Mesothelial cell of epicardium (in vitro differentiated cells): ENCODE measurements around the gene HHIPL1. TPM values are rescaled to one million over a fixed set of nuclear protein-coding genes. Genes with fewer than 3 reads are reported as not detected.
A peak's percentile ranks its signal among the peaks of the same experiment; 100 is the strongest.

ENCODE experiments used
- DNase-seq, 2 experiments: peaks; one replicate each; pipeline ENCODE4 v3.0.0; 2021; ENCODE audit warnings: low spot score in 2 of 2; ENCODE audit not compliant: unreplicated experiment in 2 of 2
- H3K27ac Mint-ChIP-seq: 2 replicates; pipeline ENCODE4 v1.8.0; 2021; ENCODE audit warnings: mixed read lengths
- H3K27me3 Mint-ChIP-seq: 2 replicates; pipeline ENCODE4 v1.8.0; 2021; ENCODE audit warnings: low read depth, mixed read lengths
- H3K36me3 Mint-ChIP-seq: 2 replicates; pipeline ENCODE4 v1.8.0; 2021; ENCODE audit warnings: mixed read lengths
- H3K4me1 Mint-ChIP-seq: 2 replicates; pipeline ENCODE4 v1.8.0; 2021; ENCODE audit warnings: mixed read lengths
- H3K4me3 Mint-ChIP-seq: 2 replicates; pipeline ENCODE4 v1.8.0; 2021; ENCODE audit warnings: mild to moderate bottlenecking, moderate library complexity, mixed read lengths
- H3K9me3 Mint-ChIP-seq: 2 replicates; pipeline ENCODE4 v1.8.0; 2021; ENCODE audit warnings: mixed read lengths
- total RNA-seq: library from RNA; stranded (reverse); gene quantifications from 3 replicates; pipeline ENCODE4 v1.2.1, GENCODE V29; 2021
- TF ChIP-seq, protein P1 (sequence below): fragments of 200-600 bp; sonication (generic); IDR thresholded peaks from one replicate; pipeline ENCODE4 v1.5.0; 2021; ENCODE audit warnings: antibody characterized with exemption; ENCODE audit not compliant: unreplicated experiment

The HHIPL1 gene
- total RNA-seq, 1 donor from 2014 or later, result 4.4 TPM

DNA sequence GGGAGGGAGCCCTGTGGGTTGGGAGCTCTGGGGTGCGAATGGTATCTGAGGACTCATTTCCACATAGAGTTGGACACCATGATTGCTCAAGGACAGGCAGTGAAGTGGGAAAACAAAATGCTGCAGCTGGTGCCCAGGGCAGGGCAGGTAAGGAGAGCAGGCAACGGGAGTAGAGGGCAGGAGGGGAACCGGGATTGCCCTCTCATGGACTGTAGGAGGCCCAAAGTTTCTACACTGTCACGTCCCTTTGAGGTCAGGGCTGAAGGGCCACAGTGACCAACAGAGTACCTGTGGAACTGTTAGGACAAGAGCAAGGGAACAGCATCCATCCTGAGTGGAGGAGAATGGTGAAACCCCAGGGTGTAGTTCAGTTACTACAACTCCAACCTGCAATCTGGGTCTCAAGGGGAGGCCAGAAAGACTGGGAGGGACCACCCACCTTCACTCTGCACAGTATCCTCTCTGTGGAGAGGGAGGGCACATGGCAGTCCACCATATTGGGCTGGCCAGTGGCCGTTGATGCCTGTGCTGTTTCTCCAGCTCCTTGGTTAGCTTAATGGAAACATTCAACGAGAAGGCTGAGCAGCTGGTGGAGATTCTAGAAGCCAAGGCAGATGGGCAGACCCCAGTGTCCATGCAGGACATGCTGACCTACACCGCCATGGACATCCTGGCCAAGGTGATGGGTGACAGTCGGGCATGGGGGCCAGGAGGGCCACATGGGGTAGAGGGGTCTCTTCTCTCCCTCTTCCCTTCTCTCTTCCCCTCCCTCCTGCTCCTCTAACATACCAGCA lies 61.4 kb downstream of the HHIPL1 start:
- Mint-ChIP-seq H3K27ac (no peak overlapping the region), H3K36me3 (peaks cover 17% of the 10 kb centered on the region), H3K4me3 (no peak overlapping the region), H3K27me3 (peaks cover 2% of the 10 kb centered on the region), H3K9me3 (peaks cover 22% of the 10 kb centered on the region), H3K4me1 (no peaks in the 10 kb centered on the region)
- TF ChIP-seq, protein P1, sequence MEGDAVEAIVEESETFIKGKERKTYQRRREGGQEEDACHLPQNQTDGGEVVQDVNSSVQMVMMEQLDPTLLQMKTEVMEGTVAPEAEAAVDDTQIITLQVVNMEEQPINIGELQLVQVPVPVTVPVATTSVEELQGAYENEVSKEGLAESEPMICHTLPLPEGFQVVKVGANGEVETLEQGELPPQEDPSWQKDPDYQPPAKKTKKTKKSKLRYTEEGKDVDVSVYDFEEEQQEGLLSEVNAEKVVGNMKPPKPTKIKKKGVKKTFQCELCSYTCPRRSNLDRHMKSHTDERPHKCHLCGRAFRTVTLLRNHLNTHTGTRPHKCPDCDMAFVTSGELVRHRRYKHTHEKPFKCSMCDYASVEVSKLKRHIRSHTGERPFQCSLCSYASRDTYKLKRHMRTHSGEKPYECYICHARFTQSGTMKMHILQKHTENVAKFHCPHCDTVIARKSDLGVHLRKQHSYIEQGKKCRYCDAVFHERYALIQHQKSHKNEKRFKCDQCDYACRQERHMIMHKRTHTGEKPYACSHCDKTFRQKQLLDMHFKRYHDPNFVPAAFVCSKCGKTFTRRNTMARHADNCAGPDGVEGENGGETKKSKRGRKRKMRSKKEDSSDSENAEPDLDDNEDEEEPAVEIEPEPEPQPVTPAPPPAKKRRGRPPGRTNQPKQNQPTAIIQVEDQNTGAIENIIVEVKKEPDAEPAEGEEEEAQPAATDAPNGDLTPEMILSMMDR, result no peak
- DNase-seq, result peak in 1 of 2 experiments; percentile 20

DNA sequence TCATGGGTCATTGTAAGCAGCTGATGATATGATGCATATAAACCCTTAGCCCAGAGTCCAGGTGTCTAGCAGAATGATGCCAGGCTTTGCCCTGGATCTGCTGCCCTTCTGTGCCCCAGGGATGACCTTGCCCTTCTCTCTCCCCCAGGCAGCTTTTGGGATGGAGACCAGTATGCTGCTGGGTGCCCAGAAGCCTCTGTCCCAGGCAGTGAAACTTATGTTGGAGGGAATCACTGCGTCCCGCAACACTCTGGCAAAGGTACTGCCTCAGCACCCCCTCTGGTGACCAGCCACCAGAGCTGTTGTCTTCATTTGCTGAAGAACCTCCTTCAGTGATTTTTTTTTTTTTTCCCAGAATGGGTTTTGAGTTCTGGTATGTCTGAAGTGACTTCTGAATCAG lies 62.5 kb downstream of the HHIPL1 start:
- no peak overlapping the region for H3K27ac Mint-ChIP-seq
- TF ChIP-seq, protein P1, result no peak
- H3K9me3 Mint-ChIP-seq, result peaks cover 18% of the 10 kb centered on the region
- H3K4me3 Mint-ChIP-seq, result no peak overlapping the region
- H3K36me3 Mint-ChIP-seq, result peaks cover 15% of the 10 kb centered on the region
- H3K4me1 Mint-ChIP-seq, result no peaks in the 10 kb centered on the region
- DNase-seq, result peak in 1 of 2 experiments; percentile 29
- peaks cover 2% of the 10 kb centered on the region for H3K27me3 Mint-ChIP-seq

DNA sequence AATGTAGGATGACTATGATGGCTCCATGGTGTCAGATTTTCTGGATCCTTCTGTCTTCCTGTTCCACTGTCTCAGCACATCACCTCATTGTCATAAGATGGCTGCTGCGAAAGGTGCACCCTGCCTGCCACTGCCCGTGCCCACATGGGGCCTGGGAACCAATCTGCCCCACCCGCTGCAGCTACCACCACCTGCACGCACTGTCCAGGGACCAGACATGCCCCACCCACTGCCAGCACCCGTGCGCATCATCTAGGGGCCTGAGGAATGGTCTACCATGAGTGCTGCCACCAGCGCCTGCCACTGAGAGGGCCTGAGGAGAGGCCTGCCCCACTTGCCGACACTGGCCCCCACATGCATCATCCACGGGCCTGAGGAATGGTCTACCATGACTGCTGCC lies 63.0 kb downstream of the HHIPL1 start:
- peaks cover 15% of the 10 kb centered on the region for H3K36me3 Mint-ChIP-seq
- peaks cover 15% of the 10 kb centered on the region for H3K9me3 Mint-ChIP-seq
- H3K4me3 Mint-ChIP-seq, result no peak overlapping the region
- DNase-seq, result peak in 1 of 2 experiments; percentile 31
- no peaks in the 10 kb centered on the region for H3K4me1 Mint-ChIP-seq
- TF ChIP-seq, protein P1, result no peak
- peaks cover 2% of the 10 kb centered on the region for H3K27me3 Mint-ChIP-seq
- H3K27ac Mint-ChIP-seq, result no peak overlapping the region

DNA sequence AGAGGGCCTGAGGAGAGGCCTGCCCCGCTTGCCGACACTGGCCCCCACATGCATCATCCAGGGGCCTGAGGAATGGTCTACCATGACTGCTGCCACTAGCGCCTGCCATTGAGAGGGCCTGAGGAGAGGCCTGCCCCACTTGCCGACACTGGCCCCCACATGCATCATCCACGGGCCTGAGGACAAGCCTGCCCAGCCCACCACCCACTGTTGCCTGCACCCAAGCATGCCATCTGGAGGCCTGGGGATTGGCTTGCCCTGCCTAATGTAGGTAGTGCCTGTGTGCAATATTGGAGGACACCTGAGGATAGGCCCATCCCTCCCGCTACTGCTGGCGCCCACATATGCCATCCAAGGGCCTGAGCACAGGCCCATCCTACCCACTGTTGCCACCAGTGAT lies 63.5 kb downstream of the HHIPL1 start:
- Mint-ChIP-seq H3K4me3 (no peak overlapping the region), H3K27ac (no peak overlapping the region), H3K27me3 (peaks cover 2% of the 10 kb centered on the region), H3K9me3 (peaks cover 10% of the 10 kb centered on the region), H3K4me1 (no peaks in the 10 kb centered on the region), H3K36me3 (peaks cover 9% of the 10 kb centered on the region)
- TF ChIP-seq, protein P1, result no peak
- DNase-seq, result peak in 1 of 2 experiments; percentile 10

DNA sequence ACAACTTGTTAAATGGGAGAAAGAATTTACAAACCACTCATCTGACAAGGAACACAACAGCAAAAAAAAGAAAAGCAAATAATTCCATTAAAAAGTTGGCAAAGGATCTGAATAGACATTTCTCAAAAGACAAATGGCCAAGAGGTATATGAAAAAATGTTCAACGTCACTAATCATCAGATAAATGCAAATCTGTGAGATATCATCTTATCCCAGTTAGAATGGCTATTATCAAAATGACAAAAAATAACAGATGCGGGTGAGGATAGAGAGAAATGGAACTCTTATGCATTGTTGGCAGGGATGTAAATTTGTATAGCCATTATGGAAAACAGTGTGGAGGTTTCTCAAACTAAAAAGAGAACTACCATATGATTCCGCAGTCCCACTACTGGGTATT lies 69.0 kb downstream of the HHIPL1 start:
- H3K9me3 Mint-ChIP-seq, result peaks cover 4% of the 10 kb centered on the region
- peaks cover 1% of the 10 kb centered on the region for H3K36me3 Mint-ChIP-seq

More for the DNA sequence above, 69.0 kb downstream of the HHIPL1 start:
- Mint-ChIP-seq H3K27me3 (peaks cover 10% of the 10 kb centered on the region), H3K4me1 (no peaks in the 10 kb centered on the region), H3K4me3 (no peak overlapping the region), H3K27ac (no peak overlapping the region)
- no peak for DNase-seq
- TF ChIP-seq, protein P1, result no peak
